OCI-LY3 (cell line): Measurements from ENCODE around the gene SH3RF3.

ENCODE experiments used
- H2AFZ ChIP-seq: fragments of 200-600, 300-600 bp; shearing (Covaris generic); 2 replicates; pipeline ENCODE4 v1.6.0; 2014; ENCODE audit warnings: antibody characterized with exemption, low read depth, low read length
- H3K27ac ChIP-seq: fragments of 200-600, 300-600 bp; sonication (generic); 2 replicates; pipeline ENCODE4 v1.5.1; 2014; ENCODE audit warnings: mild to moderate bottlenecking, low read length, moderate library complexity, mixed read lengths
- H3K27me3 ChIP-seq: fragments of 200-600, 300-600 bp; sonication (generic); 2 replicates; pipeline ENCODE4 v1.6.1; 2014; ENCODE audit warnings: low read depth, low read length, mixed read lengths
- H3K36me3 ChIP-seq: fragments of 200-600, 300-600 bp; sonication (generic); replicated peaks from 2 replicates; pipeline ENCODE3; 2014; ENCODE audit warnings: low read depth, low read length, mixed read lengths
- H3K4me1 ChIP-seq: fragments of 300-600, 200-600 bp; sonication (generic); 2 replicates; pipeline ENCODE4 v1.6.1; 2014; ENCODE audit warnings: low read length, mixed read lengths
- H3K4me2 ChIP-seq: fragments of 200-600, 300-600 bp; sonication (generic); 2 replicates; pipeline ENCODE4 v1.6.1; 2014; ENCODE audit warnings: low read length, mixed read lengths
- H3K4me3 ChIP-seq: fragments of 300-600, 200-600 bp; sonication (generic); 2 replicates; pipeline ENCODE4 v1.5.1; 2014; ENCODE audit warnings: antibody characterized with exemption, mild to moderate bottlenecking, low read length, moderate library complexity
- H3K79me2 ChIP-seq: fragments of 300-600, 200-600 bp; shearing (Covaris generic); 2 replicates; pipeline ENCODE4 v1.6.1; 2014; ENCODE audit warnings: mild to moderate bottlenecking, low read length, mixed read lengths
- H3K9ac ChIP-seq: fragments of 300-600, 200-600 bp; shearing (Covaris generic); 2 replicates; pipeline ENCODE4 v1.6.0; 2014; ENCODE audit warnings: mild to moderate bottlenecking, low read length, moderate library complexity
- H3K9me3 ChIP-seq: fragments of 200-600, 300-600 bp; shearing (Covaris generic); 2 replicates; pipeline ENCODE4 v1.6.1; 2014; ENCODE audit warnings: low read length, mixed read lengths; ENCODE audit not compliant: insufficient read depth
- H4K20me1 ChIP-seq: fragments of 200-600, 300-600 bp; sonication (generic); 2 replicates; pipeline ENCODE4 v1.6.1; 2016; ENCODE audit warnings: low read length, mixed read lengths; ENCODE audit not compliant: insufficient read depth
- EZH2phosphoT487 ChIP-seq: fragments of 200-600 bp; shearing (Covaris generic); IDR thresholded peaks from 2 replicates; pipeline ENCODE4 v1.6.1; 2018; ENCODE audit warnings: antibody characterized with exemption, mixed run types, low read depth
- TF ChIP-seq, protein P1 (sequence below): fragments of 200-600, 300-600 bp; sonication (generic); IDR thresholded peaks from 2 replicates; pipeline ENCODE4 v1.5.1; 2014; ENCODE audit warnings: antibody characterized with exemption, low read length, low read depth

Gene SH3RF3

DNA sequence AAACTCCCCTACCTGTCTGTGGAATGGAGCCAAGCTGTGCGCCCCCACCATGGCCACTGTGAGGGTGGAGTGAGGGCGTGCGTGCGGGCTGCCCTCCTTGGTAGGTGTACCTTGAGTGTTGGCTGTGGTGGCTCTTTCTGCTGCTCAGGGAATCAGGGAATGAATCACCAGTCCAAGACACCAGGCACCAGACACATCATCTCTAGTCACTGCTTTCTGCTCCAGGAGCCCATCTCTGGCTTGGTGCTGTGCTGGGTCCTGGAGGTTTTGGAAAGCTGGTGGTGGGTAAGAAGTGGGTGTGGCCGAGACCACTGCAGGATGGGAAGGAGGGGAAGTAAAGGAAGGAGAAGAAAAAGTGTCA lies 274.8 kb downstream of the SH3RF3 start:
- Histone ChIP-seq H3K27ac (no peak overlapping the region), H3K9ac (no peak overlapping the region), H3K4me1 (no peaks in the 10 kb centered on the region), H3K4me2 (no peak overlapping the region), H3K79me2 (no peaks in the 10 kb centered on the region), H3K4me3 (no peak overlapping the region), H2AFZ (no peak overlapping the region), H3K9me3 (no peaks in the 10 kb centered on the region), H3K27me3 (peaks cover 4% of the 10 kb centered on the region; the same call in 1 of the 2 replicates), H4K20me1 (no peaks in the 10 kb centered on the region), H3K36me3 (no peaks in the 10 kb centered on the region)
- TF ChIP-seq, protein P1, sequence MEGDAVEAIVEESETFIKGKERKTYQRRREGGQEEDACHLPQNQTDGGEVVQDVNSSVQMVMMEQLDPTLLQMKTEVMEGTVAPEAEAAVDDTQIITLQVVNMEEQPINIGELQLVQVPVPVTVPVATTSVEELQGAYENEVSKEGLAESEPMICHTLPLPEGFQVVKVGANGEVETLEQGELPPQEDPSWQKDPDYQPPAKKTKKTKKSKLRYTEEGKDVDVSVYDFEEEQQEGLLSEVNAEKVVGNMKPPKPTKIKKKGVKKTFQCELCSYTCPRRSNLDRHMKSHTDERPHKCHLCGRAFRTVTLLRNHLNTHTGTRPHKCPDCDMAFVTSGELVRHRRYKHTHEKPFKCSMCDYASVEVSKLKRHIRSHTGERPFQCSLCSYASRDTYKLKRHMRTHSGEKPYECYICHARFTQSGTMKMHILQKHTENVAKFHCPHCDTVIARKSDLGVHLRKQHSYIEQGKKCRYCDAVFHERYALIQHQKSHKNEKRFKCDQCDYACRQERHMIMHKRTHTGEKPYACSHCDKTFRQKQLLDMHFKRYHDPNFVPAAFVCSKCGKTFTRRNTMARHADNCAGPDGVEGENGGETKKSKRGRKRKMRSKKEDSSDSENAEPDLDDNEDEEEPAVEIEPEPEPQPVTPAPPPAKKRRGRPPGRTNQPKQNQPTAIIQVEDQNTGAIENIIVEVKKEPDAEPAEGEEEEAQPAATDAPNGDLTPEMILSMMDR: no peak
- no peak for TF ChIP-seq EZH2phosphoT487

DNA sequence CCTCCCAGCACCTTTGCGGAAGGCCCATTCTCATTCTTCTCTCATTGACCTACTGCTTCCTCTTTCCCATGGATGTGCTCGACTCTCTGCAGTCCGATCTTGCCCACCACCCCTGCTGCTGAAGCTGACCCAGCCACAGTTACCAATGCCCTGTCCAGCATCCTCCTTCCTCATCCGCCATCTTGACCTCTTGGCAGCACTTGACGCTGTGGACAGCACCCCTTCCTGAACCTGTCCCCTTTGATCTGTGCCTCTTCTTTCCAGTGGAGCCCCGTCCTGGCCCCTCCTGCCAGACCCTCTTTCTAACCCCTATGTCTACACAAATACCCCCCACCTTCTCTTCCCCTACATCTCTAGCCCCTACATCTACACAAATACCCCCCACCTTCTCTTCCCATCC lies 275.7 kb downstream of the SH3RF3 start:
- Histone ChIP-seq H3K27ac (no peak overlapping the region), H3K4me3 (no peak overlapping the region), H3K4me2 (no peak overlapping the region)

DNA sequence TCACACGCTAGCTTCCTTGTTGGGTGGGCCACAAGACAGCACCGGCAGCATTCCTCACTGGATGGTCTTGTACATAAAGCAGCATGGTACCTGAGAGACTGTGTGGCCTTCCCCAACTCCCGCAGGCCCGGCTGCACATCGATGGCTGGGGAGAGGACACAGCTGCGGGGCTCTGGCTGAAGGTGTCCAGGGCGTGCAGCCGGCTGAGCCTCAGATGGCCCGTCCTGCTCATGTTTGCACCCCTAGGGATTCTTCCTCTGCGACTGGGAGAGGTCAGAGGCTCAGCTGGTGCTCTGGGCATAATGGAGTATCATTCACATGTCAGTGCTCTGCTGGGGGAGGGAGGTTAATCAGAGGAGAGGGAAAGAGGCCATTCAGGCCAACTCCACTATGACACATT lies 276.9 kb downstream of the SH3RF3 start:
- Histone ChIP-seq H3K36me3 (no peaks in the 10 kb centered on the region), H4K20me1 (no peaks in the 10 kb centered on the region), H3K27ac (no peak overlapping the region), H3K79me2 (no peaks in the 10 kb centered on the region), H3K4me3 (no peak overlapping the region), H2AFZ (no peak overlapping the region), H3K27me3 (peaks cover 4% of the 10 kb centered on the region; the same call in 1 of the 2 replicates), H3K9ac (no peak overlapping the region), H3K9me3 (no peaks in the 10 kb centered on the region), H3K4me2 (no peak overlapping the region), H3K4me1 (no peaks in the 10 kb centered on the region)
- TF ChIP-seq, protein P1: no peak
- no peak for TF ChIP-seq EZH2phosphoT487

More for the DNA sequence above, 275.7 kb downstream of the SH3RF3 start:
- Histone ChIP-seq H2AFZ (no peak overlapping the region), H3K9me3 (no peaks in the 10 kb centered on the region), H4K20me1 (no peaks in the 10 kb centered on the region), H3K9ac (no peak overlapping the region), H3K36me3 (no peaks in the 10 kb centered on the region), H3K27me3 (peaks cover 4% of the 10 kb centered on the region; the same call in 1 of the 2 replicates), H3K79me2 (no peaks in the 10 kb centered on the region), H3K4me1 (no peaks in the 10 kb centered on the region)
- TF ChIP-seq, protein P1: no peak
- TF ChIP-seq EZH2phosphoT487: no peak

DNA sequence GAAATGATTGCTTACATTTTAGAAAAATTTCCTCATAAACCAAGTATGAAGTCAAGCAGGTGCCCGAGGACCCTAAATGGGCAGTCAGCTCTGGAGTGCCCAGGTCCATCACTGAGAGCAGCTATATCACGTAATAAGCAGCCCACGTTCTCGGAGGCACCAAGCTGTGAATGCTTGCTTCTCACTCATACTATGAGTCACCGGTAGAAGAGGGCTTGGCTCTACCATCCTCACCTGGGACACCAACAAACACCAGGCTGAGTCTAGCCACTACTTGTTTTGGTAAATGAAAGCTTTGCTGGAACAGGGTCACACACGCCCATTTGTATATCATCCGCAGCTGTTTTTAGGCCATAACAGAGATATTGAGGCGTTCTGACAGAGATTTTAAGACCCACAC lies 277.3 kb downstream of the SH3RF3 start:
- Histone ChIP-seq H3K9me3 (no peaks in the 10 kb centered on the region), H3K27ac (no peak overlapping the region), H3K79me2 (no peaks in the 10 kb centered on the region), H3K36me3 (no peaks in the 10 kb centered on the region), H2AFZ (no peak overlapping the region), H3K4me1 (no peaks in the 10 kb centered on the region), H3K4me3 (no peak overlapping the region), H3K9ac (no peak overlapping the region), H3K27me3 (peaks cover 4% of the 10 kb centered on the region; the same call in 1 of the 2 replicates), H3K4me2 (no peak overlapping the region), H4K20me1 (no peaks in the 10 kb centered on the region)
- TF ChIP-seq, protein P1: no peak
